HG03066 (cell line): ENCODE data around the gene PRKAR1B.

Experiments used
- ATAC-seq: cut with Tn5 transposase; IDR thresholded peaks from one replicate; pipeline ENCODE4 v1.9.1; 2021; ENCODE audit warnings: low read depth; ENCODE audit not compliant: unreplicated experiment

Gene PRKAR1B

GRCh38 chr7:515628-516027 lies 211.5 kb downstream of the PRKAR1B start:
- no peak for ATAC-seq

DNA sequence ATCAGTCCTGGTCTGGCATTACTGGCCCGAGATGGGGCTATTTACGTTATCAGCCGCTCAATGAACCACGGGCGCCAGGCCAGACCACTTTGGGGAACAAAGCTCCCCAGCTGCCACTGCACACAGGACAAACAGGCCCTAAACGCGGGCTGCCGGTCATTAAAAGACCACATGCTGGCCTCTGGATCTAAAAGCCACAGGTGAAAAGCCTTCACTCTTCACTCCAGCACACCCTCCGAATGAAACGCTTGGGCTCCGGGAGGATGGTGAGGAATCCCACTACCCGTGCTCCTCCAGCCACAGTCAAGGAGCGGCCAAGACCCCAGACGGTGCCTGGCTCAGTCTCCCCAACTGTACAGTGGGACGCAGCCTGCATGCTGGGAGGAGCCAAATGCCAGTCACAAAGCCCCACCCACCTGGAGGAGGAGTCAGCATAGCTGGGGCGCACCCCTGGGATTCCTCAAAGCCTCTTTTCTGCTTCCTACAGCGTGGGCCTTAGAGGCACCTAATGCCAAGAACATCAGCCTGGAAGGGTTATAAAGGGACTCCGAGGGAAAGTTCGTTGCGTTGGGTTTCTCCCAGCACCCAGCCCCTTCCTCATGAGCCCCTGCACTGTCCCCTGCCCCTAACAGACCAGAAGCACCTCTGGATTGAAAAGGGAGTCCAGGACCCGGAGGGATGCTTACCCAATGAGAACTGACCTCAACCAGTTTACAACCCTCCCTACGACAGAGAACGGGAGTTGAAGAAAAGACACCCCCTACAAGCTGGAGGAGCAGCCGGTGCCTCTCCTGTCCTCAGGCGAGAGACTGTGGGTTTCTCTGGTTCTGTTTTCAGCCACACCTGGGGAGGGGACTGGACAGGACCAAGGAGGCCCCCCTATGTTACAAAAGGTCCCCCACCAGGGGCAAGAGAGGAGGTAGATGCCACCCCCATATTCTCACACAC lies 212.2 kb downstream of the PRKAR1B start:
- no peak for ATAC-seq

GRCh38 chr7:514242-514641 lies 212.8 kb downstream of the PRKAR1B start:
- no peak for ATAC-seq

GRCh38 chr7:513521-514166 lies 213.4 kb downstream of the PRKAR1B start:
- no peak for ATAC-seq

GRCh38 chr7:512541-513311 lies 214.4 kb downstream of the PRKAR1B start:
- ATAC-seq, result no peak

DNA sequence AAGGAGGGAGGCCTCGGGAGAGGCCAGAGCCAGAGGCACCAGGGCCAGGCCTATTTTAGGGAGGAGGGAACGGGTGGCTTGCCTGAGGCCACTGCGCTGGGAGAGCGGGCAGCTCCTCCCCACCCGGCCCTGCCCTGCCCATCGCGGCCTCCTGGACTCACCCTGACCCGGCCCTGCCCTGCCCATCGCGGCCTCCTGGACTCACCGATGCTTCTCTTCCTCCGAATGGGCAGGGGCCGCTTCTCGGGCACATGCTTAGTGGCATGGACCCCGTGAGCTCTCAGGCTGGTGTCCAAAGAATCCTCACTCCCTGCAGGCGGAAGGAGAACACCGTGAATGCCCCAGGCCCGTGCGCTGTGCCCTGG lies 215.0 kb downstream of the PRKAR1B start:
- ATAC-seq, result no peak

DNA sequence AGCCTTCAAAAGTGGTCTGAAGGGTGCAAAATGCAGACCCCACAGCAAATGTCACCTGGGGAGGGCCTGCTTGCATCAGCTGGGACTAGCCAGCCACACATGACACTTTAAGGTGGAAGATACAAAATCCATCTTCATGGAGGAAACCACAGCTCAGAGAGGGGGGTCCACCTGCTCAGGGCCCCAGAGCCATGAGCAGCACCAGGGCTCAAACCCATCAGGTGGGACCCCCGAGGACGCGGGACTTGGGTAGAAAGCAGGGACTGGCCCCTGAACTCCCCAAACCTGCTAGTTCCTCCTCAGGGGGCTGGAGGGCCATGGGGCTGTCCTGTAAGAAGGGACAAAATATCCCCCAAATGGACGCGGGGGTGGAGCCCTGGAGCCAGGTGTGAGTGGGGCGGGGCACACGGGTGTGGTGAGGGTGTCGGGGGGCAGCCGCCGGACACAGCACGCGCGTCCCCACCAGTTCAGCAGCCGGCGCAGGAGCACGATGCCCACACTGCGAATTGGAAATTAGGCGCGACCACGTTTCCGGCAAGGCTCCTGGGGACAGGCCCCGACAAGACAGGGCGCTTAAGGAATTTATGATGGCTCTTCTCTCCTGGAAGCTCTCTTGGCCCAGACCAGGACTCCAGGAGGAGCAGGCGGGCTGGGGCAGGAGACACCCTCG lies 215.5 kb downstream of the PRKAR1B start:
- no peak for ATAC-seq

- no peak for ATAC-seq
Observed at GRCh38 chr7:510782-511281, 216.2 kb downstream of the PRKAR1B start.

DNA sequence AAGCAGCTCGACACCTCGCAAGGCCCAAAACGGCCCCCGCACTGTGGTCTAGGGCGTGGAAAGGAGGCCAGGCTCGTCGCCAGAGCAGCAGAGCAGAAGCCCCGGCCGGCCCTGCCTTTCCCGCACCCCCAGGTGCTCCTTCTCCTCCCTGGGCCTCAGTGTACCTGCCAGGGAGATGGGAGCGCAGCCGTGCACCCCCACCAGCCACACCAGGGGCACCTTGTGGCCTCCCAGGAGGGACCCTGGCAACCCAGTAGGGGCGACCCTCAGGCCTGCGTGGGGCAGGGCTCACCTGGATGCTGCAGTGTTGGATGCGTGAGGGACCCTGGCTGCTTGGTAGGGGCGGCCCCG lies 217.0 kb downstream of the PRKAR1B start:
- no peak for ATAC-seq

- no peak for ATAC-seq
Observed at GRCh38 chr7:509426-510130, 217.5 kb downstream of the PRKAR1B start.

DNA sequence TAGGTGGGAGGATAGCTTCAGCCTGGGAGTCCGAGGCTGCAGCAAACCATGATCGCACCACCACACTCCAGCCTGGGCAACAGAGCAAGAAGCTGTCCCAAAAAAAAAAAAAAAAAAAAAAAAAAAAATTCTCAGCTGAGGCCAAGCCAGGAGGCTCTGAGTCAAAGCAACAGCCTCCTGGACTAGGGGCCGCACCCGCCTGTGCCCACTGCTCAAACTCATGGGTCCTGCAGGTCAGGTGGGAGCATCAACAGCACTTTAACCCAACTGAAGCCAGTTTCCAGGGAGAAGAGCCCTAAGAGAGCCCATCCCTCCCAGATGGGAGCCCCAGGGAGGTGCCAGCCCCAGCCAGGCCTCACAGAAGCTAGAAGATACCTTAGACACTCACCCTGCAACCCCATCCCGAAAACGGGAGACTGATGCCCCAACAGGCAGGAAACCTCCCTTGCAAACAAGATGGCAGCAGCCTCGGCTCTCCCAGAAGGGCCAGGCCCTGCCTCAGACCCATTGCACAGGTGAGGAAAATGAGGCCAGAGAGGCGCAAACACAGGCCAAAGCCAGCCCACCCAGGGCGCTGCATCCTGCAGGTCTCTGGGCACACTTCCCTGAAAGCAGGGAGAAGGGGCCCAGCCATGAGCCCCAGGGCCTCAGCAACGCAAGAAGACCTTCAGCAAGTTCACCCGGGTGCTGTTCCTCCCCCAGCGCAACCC lies 218.5 kb downstream of the PRKAR1B start:
- no peak for ATAC-seq

DNA sequence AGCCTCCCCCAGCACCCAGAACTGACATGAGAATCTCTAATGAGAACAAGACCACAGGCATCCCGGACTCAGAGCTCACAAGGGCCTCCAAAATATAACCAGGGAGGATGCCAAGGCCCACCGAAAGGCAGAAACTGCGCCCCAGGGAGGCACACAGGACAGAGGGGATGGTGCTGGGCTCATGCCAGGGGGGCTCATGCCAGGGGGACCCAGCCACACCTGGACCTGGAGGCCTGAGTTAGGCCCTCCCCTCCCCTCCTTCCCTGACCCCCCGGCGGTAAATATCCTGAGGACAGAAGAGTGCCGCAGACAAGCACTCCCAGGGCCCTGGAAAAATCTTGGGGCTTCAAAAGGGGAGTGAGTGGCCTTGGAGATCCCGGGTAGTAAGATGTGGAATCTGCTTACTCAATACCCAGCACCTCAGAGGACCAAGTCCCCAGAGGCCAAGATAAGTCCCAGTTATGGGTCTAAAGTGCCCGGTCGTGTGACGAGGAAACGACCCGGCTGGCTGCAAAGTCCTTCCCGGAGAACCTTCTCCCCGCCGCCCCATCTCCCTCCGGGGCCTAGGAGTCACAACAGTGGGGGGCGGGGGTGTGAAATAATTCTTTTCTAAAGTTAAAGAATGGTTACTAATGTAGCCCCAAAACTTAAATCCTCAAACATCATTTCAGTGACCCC lies 219.3 kb downstream of the PRKAR1B start:
- ATAC-seq, result no peak

GRCh38 chr7:506921-507622 lies 220.0 kb downstream of the PRKAR1B start:
- ATAC-seq, result no peak

GRCh38 chr7:506391-506831 lies 220.7 kb downstream of the PRKAR1B start:
- ATAC-seq, result no peak

GRCh38 chr7:505171-505570 lies 221.9 kb downstream of the PRKAR1B start:
- ATAC-seq, result no peak

DNA sequence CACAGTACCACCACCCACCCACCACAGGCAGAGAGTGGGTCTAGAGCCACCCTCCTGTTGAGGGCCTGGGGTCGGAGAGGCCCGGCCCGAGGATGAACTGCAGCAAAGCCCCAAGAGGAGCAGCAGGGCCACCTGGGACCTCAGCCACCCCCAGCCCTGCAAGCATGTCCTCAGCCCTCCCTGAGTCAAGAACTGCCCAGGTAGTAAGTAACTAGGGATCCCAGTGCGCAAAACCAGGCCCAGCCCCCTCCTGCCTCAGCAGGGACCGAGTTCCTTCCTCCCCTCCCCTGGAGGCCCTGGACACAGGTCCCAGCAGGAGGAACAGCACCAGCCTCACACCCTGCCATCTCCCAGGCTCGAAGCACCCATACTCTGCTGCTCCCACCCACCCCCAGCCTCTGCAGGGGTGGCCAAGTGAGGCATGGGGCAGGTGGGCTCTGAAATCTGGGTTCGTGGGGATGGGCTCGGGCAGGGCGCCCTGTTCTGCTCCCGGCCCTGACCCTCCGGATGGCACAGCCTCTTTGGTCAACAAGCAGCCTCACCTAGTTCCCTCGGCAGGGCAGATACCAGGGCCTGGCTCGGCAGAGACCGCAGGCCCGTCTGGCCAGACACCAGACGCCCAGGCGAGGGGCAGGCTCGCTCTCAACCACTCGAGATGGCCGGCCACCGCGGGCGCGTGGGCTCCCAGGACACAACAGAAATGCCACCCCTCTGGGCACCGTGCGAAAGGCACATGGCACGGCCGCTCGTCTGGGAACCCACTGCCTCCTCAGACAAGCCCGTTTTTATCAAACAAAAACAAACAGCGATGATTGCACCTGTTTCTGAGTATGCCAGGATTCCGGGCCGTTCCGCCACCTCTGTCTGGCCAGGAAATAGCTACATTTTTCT lies 222.6 kb downstream of the PRKAR1B start:
- ATAC-seq, result no peak

DNA sequence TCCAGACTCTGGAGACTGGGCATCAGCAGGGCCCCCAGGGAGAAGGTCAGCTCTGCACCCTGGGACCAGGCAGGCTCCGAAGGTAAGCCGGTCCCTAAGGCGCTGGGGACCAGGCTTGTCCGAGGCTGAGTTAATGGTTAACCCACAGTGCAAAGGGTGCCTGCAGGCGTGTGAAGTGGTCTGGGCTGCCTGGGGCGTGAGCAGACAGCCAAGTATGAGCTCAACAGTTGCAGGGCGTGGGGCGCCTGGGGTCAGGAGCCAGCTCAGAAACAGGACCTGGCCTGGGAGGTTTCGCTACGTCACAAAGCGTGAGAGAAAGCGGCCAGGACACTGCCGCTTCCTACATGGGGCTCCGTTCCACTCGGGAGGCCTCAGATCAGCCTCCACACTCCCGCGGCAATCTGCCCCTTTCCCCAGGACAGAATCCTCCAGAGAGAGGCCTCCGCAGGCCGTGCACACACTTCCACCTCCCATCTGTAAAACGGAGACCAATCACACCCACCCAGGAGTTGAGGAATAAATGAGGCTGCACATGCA lies 223.4 kb downstream of the PRKAR1B start:
- ATAC-seq, result no peak
